HG02763 (cell line): Measurements from ENCODE around the gene ARSK.
A peak's percentile ranks its signal among the peaks of the same experiment; 100 is the strongest.
"Not testable (repeated sequence)": the region's sequence is repeated elsewhere in the genome, so short reads cannot be mapped to it uniquely, and the experiment has no call there.

Source experiments
- ATAC-seq: cut with Tn5 transposase; IDR thresholded peaks from one replicate; pipeline ENCODE4 v1.9.1; 2021; ENCODE audit warnings: mild to moderate bottlenecking, moderate library complexity; ENCODE audit not compliant: unreplicated experiment

The ARSK gene

DNA sequence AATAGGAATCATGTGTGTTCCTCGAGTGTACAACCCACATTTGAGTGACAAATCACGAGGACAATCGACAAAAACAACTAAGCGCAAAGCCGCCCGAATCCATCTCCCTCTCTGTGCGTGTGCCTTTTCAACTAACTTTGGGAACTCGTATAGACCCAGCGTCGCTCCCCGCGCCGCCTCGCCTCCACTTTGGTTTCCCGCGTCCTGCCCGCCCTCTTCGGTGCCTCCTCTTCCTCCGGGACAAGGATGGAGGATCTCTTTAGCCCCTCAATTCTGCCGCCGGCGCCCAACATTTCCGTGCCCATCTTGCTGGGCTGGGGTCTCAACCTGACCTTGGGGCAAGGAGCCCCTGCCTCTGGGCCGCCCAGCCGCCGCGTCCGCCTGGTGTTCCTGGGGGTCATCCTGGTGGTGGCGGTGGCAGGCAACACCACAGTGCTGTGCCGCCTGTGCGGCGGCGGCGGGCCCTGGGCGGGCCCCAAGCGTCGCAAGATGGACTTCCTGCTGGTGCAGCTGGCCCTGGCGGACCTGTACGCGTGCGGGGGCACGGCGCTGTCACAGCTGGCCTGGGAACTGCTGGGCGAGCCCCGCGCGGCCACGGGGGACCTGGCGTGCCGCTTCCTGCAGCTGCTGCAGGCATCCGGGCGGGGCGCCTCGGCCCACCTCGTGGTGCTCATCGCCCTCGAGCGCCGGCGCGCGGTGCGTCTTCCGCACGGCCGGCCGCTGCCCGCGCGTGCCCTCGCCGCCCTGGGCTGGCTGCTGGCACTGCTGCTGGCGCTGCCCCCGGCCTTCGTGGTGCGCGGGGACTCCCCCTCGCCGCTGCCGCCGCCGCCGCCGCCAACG, 65.3 kb downstream of the ARSK start, which contains the start of gene GPR150:
TSS of gene GPR150 (plus strand) at position 58 of the 840 bp plus-strand sequence. CDS start at position 247, 189 bp downstream.
- peak; percentile 63 for ATAC-seq

- ATAC-seq = peak; percentile 51
Observed at GRCh38 chr5:95620870-95621838, 66.3 kb downstream of the ARSK start.

- no peak for ATAC-seq
Observed at GRCh38 chr5:95621839-95622629, 67.1 kb downstream of the ARSK start.

DNA sequence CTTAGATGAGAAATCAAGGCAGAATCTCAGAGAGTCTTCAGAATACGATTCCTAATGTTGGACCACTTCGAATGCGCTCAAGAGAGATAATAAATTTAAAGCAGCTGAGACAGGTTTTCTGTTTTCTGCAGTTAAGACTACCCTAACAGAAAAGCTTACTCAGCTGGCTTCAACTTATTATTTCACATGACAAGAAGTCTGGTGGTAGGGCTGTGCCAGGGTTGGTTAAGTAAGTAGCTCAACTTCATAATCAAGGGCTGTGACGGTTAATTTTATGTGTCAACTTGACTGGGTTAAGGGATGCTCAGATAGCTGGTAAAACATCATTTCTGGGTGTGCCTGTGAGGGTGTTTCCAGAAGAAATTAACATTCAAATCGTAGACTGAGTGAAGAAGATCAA, 68.8 kb downstream of the ARSK start:
- no peak for ATAC-seq

DNA sequence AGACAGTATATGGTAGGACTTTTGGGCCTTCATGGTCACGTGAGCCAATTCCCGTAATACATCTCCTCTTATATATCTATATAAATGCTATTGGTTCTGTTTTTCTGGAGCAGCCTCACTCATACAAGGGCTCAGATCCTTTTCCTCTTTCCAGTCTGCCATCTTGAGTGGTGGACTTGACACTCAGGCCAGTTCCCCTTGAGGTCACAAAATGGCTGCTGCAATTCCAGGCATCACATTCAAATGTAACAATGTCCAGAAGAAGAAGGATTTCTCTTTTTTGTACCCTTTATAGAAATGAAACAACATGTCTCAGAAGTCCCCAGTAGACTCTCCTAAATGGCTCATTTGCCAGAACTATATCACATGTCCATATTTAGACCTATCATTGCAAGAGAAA, 69.5 kb downstream of the ARSK start:
- no peak for ATAC-seq

- no peak for ATAC-seq
Observed at GRCh38 chr5:95626701-95627100, 71.8 kb downstream of the ARSK start.

GRCh38 chr5:95627971-95628810, 73.3 kb downstream of the ARSK start:
- no peak for ATAC-seq

GRCh38 chr5:95628933-95629332, 74.0 kb downstream of the ARSK start:
- no peak for ATAC-seq

- no peak for ATAC-seq
Observed at GRCh38 chr5:95630394-95630917, 75.6 kb downstream of the ARSK start.

DNA sequence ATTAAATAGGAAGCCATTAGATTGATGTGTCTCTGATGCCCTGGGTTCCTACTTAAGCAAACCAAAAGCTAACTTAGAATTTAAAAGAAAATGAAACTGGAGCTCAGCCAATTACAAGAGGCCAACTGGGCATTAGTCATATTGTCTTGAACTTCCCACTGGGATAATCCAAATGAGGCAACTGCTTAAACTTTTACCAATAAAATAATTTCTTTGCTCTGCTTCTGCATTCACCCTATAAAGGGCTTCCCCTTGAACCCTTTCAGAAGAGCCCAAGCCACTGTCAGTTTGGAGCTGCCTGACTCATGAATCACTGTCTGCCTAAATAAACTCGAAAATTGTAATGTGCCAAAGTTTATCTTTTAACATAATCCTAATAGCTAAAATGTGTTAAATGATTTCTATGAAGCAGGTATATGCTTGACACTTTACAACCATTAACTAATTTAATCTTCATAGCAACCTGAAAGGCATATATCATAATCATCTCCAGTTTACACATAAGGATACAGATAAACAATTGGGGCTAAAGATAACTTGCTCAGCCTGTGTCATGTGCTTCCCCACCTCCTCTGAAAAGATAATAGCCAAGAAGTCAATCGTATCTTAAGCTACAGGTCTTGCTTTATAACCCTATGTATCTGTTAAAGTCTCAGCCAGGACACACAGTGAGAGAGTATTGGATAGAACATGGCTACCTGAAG, 76.5 kb downstream of the ARSK start:
- ATAC-seq = no peak

GRCh38 chr5:95631991-95632675, 77.2 kb downstream of the ARSK start:
- ATAC-seq = peak; percentile 78

DNA sequence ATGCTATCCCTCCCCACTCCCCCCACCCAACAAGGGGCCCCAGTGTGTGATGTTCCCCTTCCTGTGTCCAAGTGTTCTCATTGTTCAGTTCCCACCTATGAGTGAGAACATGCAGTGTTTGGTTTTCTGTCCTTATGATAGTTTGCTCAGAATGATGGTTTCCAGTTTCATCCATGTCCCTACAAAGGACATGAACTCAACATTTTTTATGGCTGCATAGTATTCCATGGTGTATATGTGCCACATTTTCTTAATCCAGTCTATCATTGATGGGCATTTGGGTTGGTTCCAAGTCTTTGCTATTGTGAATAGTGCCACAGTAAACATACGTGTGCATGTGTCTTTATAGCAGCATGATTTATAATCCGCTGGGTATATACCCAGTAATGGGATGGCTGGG, 78.0 kb downstream of the ARSK start:
- ATAC-seq = not testable (repeated sequence)

GRCh38 chr5:95633671-95634070, 78.8 kb downstream of the ARSK start:
- ATAC-seq = no peak

GRCh38 chr5:95634081-95634480, 79.2 kb downstream of the ARSK start:
- no peak for ATAC-seq

GRCh38 chr5:95638632-95639031, 83.7 kb downstream of the ARSK start:
- no peak for ATAC-seq

DNA sequence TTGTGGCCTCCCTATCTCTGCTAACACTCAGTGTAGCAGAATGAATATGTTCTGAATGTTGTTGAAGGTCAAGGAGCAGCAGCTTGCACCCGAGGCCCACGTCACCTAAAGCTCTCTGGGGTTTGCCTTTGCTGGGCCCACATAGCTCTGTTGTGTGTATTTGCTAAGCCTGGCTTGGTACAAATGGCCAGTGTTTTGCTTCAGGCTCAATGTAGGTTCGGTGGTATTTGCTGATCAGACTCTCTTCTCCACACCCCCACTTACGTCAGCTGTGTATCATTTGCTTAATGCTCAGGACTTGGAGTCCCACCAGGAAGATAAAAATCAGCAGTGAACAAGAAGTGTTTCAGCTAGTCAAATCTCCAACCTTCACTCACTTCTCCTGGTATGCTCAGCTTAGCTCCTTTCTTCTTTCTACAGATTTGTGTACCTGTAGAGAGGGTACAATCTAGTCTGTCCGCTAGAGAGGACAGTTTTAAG, 86.9 kb downstream of the ARSK start:
- no peak for ATAC-seq

DNA sequence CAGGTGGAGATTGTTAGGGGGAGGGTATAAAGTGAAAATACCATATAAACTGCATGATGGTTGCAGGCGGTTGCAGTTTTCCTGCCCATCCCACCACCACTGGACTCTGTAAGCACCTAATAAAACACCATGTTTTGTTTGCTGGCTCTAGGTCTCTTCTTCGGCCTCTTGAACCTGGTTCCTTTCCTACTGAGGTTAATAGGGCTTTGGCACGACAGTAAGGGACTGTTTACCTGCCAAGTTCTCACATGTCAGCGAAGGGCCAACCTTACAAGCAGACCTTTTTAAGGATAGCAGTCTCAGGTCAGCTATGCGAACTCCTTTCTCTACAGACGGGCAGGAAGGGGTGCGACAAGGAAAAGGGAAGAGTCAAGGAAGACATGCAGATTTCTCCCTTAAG, 88.3 kb downstream of the ARSK start:
- ATAC-seq = no peak

GRCh38 chr5:95644351-95645042, 89.6 kb downstream of the ARSK start:
- ATAC-seq = peak; percentile 32
